ENCODE data around the gene FN1.

DNA sequence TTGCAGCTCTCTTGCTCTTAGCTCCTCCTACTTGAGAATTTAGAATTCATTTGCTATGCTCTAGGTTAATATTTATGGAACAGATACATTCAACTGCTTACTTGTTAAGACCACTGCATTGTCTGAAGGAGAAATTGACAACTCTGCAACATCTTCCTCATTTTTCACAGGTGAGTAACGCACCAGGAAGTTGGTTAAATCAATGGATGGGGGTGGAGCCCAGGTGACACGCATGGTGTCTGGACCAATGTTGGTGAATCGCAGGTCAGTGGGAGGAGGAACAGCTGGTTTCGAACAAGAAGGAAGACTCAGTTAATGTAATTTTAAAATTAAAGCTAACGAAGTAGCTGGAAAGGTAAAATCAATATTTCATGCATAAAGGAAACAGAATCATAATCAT, 44.3 kb downstream of the FN1 start:
- TF ChIP-seq CEBPB (IDR thresholded peaks at IDR 0.05; ENCODE audit: low read depth) (no peak), ZFX (IDR thresholded peaks at IDR 0.05) (no peak), POLR2A (IDR thresholded peaks at IDR 0.05; ENCODE audit: borderline replicate concordance, extremely low read depth, insufficient read depth, insufficient read length) (no peak), RAD21 (IDR thresholded peaks at IDR 0.05; ENCODE audit: low read depth) (no peak), EZH2 (IDR thresholded peaks at IDR 0.05) (no peak), SIN3A (IDR thresholded peaks at IDR 0.05; ENCODE audit: low read depth) (no peak), POLR2AphosphoS5 (IDR thresholded peaks at IDR 0.05; ENCODE audit: low read depth, low read length) (no peak), SP1 (IDR thresholded peaks at IDR 0.05; ENCODE audit: low read depth) (peak; percentile 56), EZH2phosphoT487 (IDR thresholded peaks at IDR 0.05; ENCODE audit: borderline replicate concordance) (no peak), YY1 (IDR thresholded peaks at IDR 0.05; ENCODE audit: extremely low read depth, insufficient replicate concordance, low read depth, low read length) (no peak)
- TF ChIP-seq, protein P1, sequence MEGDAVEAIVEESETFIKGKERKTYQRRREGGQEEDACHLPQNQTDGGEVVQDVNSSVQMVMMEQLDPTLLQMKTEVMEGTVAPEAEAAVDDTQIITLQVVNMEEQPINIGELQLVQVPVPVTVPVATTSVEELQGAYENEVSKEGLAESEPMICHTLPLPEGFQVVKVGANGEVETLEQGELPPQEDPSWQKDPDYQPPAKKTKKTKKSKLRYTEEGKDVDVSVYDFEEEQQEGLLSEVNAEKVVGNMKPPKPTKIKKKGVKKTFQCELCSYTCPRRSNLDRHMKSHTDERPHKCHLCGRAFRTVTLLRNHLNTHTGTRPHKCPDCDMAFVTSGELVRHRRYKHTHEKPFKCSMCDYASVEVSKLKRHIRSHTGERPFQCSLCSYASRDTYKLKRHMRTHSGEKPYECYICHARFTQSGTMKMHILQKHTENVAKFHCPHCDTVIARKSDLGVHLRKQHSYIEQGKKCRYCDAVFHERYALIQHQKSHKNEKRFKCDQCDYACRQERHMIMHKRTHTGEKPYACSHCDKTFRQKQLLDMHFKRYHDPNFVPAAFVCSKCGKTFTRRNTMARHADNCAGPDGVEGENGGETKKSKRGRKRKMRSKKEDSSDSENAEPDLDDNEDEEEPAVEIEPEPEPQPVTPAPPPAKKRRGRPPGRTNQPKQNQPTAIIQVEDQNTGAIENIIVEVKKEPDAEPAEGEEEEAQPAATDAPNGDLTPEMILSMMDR (IDR thresholded peaks at IDR 0.05 in 2 of 3, conservative IDR thresholded peaks at IDR 0.05 in 1 of 3; ENCODE audit: borderline replicate concordance in 1 of 3, insufficient read depth in 1 of 3, low read depth in 2 of 3, low read length in 2 of 3) = no peak
- TF ChIP-seq, protein P2, sequence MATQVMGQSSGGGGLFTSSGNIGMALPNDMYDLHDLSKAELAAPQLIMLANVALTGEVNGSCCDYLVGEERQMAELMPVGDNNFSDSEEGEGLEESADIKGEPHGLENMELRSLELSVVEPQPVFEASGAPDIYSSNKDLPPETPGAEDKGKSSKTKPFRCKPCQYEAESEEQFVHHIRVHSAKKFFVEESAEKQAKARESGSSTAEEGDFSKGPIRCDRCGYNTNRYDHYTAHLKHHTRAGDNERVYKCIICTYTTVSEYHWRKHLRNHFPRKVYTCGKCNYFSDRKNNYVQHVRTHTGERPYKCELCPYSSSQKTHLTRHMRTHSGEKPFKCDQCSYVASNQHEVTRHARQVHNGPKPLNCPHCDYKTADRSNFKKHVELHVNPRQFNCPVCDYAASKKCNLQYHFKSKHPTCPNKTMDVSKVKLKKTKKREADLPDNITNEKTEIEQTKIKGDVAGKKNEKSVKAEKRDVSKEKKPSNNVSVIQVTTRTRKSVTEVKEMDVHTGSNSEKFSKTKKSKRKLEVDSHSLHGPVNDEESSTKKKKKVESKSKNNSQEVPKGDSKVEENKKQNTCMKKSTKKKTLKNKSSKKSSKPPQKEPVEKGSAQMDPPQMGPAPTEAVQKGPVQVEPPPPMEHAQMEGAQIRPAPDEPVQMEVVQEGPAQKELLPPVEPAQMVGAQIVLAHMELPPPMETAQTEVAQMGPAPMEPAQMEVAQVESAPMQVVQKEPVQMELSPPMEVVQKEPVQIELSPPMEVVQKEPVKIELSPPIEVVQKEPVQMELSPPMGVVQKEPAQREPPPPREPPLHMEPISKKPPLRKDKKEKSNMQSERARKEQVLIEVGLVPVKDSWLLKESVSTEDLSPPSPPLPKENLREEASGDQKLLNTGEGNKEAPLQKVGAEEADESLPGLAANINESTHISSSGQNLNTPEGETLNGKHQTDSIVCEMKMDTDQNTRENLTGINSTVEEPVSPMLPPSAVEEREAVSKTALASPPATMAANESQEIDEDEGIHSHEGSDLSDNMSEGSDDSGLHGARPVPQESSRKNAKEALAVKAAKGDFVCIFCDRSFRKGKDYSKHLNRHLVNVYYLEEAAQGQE (IDR thresholded peaks at IDR 0.05; ENCODE audit: low read depth) = no peak
- TF ChIP-seq, protein P3, sequence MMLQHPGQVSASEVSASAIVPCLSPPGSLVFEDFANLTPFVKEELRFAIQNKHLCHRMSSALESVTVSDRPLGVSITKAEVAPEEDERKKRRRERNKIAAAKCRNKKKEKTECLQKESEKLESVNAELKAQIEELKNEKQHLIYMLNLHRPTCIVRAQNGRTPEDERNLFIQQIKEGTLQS (IDR thresholded peaks at IDR 0.05) = no peak
